Coronary artery (tissue), 2 donors: ENCODE measurements around the gene GRIN3A.

ENCODE experiments used
- DNase-seq: peaks from one replicate; pipeline ENCODE4 v3.0.0-alpha.2; 2017; ENCODE audit warnings: low spot score
- H3K27ac ChIP-seq, 2 donors: fragments of 200-600 bp; sonication (generic); one replicate each; pipeline ENCODE4 v1.5.1; 2016 to 2019
- H3K4me3 ChIP-seq: fragments of 200-600 bp; sonication (generic); 2 replicates; pipeline ENCODE4 v1.5.1; 2016; ENCODE audit warnings: mild to moderate bottlenecking, moderate library complexity
- TF ChIP-seq, protein P1 (sequence below): fragments of 200-600 bp; sonication (generic); IDR thresholded peaks from one replicate; pipeline ENCODE4 v1.5.1; 2019; ENCODE audit warnings: antibody characterized with exemption

Gene GRIN3A

DNA sequence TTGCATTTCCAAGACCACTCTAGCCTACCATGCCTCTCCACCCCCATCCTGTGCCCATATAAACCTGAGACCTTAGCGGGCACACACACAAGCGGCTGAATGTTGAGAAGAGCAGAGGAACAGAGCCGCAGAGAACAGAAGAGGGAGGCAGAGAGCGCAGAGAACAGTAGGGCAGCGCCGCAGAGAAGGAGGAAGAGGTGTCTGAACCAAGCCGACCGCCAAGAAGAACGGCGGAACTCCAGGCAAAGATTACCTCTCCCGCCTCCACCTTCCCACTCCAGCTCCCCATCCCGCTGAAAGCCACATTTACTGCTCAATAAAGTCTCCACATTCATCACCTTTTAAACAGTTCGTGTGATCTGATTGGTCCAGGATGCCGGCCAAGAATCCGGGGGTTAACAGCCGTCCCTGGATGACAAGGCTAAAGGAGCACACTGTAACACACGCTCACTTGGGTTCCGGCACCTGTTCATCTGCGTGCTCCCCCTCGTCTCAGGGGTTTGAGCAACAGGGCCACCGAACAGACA, 33.2 kb downstream of the GRIN3A start:
- DNase-seq = no peak
- TF ChIP-seq, protein P1, sequence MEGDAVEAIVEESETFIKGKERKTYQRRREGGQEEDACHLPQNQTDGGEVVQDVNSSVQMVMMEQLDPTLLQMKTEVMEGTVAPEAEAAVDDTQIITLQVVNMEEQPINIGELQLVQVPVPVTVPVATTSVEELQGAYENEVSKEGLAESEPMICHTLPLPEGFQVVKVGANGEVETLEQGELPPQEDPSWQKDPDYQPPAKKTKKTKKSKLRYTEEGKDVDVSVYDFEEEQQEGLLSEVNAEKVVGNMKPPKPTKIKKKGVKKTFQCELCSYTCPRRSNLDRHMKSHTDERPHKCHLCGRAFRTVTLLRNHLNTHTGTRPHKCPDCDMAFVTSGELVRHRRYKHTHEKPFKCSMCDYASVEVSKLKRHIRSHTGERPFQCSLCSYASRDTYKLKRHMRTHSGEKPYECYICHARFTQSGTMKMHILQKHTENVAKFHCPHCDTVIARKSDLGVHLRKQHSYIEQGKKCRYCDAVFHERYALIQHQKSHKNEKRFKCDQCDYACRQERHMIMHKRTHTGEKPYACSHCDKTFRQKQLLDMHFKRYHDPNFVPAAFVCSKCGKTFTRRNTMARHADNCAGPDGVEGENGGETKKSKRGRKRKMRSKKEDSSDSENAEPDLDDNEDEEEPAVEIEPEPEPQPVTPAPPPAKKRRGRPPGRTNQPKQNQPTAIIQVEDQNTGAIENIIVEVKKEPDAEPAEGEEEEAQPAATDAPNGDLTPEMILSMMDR = no peak
- no peak overlapping the region for H3K27ac ChIP-seq
- H3K4me3 ChIP-seq = peak overlapping the region; percentile 61

DNA sequence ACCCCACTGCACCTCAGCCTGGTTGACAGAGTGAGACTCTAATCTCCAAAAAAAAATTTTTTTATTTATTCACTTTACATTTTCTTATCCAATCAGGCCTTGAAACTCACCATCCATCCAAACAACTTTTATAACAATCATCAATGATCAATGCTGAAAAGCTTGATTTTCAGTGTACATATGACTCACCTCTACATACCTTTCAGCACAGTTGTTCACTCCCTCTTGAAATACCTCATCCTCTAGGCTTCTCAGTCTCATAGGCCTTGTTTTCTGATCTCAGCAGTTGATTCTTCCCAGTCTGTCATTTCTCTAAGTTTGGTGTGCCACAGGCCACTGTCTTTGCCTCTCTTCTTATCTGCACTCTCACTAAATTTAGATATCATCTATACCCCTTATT, 36.2 kb downstream of the GRIN3A start:
- Histone ChIP-seq H3K27ac (no peak overlapping the region), H3K4me3 (no peak overlapping the region)
- DNase-seq = no peak
- TF ChIP-seq, protein P1 = no peak

GRCh38 chr9:101693546-101694336, 44.7 kb downstream of the GRIN3A start:
- DNase-seq = no peak

GRCh38 chr9:101691657-101692056, 46.8 kb downstream of the GRIN3A start:
- H3K27ac ChIP-seq = no peak overlapping the region
- DNase-seq = no peak
- no peak overlapping the region for H3K4me3 ChIP-seq
- TF ChIP-seq, protein P1 = no peak

More at GRCh38 chr9:101693546-101694336, 44.7 kb downstream of the GRIN3A start:
- no peak overlapping the region for H3K27ac ChIP-seq
- TF ChIP-seq, protein P1 = no peak
- no peak overlapping the region for H3K4me3 ChIP-seq

DNA sequence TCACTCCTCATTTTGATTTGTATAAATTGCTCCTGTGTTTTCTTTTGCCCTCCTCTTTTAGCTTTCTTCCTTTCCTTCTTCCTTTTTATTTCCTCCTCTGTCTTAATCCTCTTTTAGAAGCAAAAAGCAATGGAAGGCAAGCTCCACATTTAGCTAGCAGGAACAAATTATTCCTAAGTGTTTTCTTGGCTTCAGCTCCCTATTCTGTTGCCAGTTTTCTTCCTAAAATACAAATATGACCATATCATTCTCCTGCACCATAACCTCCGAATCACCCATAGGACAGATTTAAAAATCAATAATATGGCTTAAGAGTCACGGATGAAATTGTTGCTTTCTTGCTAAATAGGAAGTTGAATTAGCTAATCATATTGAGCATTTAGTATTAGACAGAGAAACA, 49.4 kb downstream of the GRIN3A start:
- H3K27ac ChIP-seq = no peak overlapping the region
- no peak overlapping the region for H3K4me3 ChIP-seq
- TF ChIP-seq, protein P1 = no peak
- DNase-seq = no peak

DNA sequence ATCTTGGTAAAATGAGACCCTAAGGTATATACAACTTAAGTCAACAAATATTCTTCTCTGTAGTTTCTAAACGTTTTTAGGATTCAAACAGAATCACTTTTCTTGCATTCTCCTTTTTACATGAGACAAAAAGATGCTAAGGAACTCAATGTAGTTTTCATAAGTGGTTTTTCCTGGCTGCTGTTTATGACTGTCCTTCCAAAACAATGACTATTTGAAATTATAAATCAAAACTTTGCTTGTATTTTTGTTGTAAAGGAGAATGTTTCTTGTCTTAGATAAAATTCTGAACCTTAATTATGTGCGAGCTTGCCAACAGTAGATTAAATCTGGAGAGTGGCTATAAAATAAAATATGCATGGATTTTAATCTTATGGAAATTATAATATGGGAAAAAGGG, 53.8 kb downstream of the GRIN3A start:
- Histone ChIP-seq H3K27ac (no peak overlapping the region), H3K4me3 (no peak overlapping the region)
- TF ChIP-seq, protein P1 = no peak
- DNase-seq = no peak

- H3K4me3 ChIP-seq = no peak overlapping the region
- TF ChIP-seq, protein P1 = no peak
- H3K27ac ChIP-seq = no peak overlapping the region
- no peak for DNase-seq
Measured at GRCh38 chr9:101683236-101683635, 55.2 kb downstream of the GRIN3A start.
